Effector CD4-positive, alpha-beta T cell (primary cell): ENCODE data around the gene DCP2.

Experiments
- DNase-seq: peaks from one replicate; pipeline ENCODE4 v3.0.0-alpha.2; 2020

DCP2 gene

DNA sequence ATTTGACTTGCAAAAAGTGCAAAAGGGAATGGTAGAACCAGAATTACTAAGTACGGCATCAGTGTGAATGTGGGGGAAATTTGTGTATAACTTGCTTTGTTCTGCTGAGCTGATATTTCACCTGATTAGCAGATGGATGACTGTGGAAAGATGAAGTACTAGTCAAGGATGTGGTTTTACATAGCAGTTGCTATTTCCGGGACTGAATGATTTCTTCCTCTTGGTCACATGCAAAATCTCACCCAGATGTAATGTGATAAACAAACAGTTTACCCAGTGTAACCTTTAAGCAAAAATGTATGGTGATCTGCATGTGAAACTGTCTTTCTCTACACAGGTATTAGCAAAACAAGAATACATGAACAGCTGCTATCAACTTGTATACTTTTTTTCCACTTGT lies 46.1 kb downstream of the DCP2 start:
- peak; percentile 13 for DNase-seq

DNA sequence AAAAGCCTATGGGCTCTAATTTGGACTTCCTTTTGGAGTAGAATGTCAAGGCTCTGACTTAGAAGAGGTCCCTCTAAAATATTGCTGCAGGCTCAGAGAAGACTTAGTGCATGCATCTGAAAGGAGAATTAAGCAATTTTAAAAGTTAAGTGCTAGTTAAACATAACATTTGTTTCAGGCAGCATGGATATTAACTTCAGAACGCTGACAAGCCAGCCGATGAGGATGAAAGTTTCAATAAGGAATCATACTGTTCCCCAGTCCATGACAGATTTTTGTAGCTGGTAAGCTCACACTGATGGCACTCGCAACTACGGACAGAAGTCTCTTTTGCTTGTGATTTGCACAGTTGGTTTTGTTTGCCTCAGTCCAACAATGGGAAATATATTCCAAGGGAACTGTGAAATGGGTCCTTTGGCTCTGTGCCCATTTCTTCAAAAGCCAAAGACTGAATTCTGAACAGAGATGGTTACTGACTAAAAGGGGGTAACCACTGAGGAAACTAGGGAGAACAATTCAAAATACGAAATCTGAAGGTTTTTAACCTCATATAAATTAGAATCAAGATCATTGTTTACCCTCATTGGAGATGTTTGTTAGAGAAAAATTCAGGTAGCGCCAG lies 47.6 kb downstream of the DCP2 start:
- DNase-seq: no peak

DNA sequence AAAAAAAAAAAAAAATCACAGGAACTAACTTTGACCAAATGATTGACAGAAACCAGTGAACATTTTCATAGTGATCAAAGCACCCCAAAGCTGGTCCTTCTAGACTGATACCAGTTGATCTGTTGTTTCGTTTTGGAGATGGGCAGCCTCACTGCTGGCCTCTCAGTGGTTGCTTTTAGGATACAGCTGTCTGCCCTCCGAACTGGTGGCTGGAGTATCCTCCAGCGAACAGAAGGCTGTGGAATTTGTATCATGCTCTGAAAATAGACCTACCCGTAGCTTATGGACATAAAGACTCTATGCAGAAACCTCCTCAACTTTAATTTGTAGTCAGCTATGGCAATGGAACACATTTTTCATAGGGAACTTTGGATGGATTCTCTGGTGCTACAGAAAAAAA lies 49.0 kb downstream of the DCP2 start:
- DNase-seq: no peak

DNA sequence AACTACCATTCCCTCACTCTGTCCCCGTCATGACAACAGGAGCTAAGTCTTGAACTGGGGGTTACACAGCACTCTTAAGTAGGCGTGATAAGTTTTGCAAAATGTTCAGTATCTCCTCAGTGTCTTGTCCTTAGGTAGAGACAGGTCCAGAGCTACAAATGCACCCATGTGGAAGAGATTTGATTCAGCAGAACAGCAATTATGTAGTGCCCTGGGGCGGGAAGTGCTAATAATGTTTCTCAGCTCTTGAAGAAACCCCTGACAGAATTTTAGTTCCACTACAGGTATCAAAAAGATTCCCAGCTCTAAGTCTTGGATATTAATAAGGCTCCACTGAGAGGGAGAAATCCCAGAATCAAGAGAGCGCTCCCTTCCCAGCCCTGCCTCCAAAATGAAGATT lies 49.6 kb downstream of the DCP2 start:
- DNase-seq: no peak

DNA sequence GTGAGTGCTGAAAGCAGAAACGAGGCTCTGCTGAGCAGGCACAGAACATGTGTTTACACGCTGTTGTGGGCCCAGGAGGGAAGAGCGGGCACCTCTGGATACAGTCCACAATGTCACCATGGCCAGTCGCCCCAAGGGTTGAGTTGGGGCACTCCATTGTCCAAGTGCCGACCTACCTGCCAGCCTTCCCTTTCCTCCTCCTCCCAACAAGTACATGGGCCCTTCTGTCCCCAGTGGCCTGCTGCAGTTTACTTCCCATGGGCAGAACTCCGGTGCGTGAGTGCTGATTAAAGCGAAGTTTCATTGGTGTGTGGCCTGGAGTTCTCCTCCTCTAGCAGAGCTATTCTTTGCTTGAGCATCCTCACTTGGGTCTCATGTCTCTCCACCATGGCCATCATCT lies 50.4 kb downstream of the DCP2 start:
- DNase-seq: no peak

DNA sequence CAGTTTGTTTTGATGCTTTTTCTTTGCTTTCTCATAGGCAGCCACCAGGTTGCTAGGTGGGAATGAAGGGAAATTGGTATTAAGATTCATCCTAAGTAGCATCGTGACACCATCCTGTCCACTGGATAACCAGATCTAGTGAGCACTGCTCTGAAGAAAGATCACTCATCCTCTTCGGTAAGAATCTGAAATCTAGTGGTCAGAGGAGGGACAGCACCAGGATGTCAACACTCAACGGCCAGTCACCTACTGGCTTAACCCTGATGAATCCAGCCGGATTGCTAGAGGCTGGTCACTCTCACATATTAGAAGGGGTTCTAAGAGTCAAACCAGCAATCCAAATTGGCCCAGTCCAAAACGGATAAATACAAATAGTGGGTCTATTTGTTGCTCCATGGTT lies 50.8 kb downstream of the DCP2 start:
- no peak for DNase-seq

DNA sequence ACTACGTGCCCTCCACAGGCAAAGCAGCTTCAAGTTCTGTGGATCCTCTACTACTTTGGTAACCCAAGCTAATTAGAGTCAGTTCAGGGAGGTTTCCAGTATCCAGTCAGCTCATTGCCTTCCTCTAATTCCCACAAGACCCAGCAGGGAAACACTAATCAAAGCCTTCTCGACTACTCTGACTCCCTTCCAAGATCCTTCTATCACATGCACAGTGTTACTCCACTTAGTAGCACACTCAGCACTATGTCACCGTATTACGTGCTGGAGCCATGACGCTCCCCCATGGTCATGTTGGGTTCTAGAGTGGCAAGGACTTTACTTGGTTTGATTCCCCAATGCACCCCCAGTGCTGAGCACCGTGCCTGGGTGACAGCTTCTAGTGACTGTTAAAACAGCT lies 53.0 kb downstream of the DCP2 start:
- DNase-seq: no peak

DNA sequence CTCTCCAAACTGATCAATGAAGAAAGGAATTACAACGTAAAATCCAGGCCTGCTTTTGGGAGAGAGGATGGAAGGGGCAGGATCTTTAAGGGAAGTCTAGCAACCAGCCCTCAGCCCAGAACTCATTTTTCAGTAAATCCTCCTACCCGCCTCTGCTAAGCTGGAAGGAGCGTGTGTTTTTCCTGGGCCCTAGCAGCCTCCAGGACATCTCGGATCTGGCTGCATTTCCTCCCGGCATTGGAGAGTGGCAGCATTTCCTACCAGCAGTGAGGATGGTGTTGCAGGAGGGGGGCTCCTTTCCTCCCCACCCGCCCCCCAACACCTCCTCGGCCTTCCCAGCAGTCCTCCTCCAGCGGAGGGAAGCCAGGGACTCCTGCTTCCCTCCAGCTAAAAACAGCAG lies 54.5 kb downstream of the DCP2 start:
- no peak for DNase-seq

DNA sequence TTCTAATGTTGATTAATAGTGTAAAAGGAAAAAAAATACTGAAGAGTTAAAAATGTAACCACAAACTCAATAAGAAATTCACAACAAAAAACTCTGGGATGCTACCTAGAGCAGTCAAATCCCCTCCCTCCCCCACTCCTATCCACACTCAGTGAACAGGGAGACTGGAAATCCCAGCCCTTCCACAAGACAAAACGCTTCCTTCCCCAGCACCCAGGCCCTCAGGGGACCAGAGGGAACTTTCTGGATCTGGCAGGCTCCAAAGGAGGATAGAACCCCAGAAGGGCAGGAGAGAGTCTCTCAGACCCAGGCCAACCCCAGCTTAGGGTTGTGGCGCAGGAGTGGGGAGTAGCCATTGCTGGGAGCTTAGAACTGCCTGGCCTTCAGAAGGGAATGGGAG lies 55.0 kb downstream of the DCP2 start:
- no peak for DNase-seq

DNA sequence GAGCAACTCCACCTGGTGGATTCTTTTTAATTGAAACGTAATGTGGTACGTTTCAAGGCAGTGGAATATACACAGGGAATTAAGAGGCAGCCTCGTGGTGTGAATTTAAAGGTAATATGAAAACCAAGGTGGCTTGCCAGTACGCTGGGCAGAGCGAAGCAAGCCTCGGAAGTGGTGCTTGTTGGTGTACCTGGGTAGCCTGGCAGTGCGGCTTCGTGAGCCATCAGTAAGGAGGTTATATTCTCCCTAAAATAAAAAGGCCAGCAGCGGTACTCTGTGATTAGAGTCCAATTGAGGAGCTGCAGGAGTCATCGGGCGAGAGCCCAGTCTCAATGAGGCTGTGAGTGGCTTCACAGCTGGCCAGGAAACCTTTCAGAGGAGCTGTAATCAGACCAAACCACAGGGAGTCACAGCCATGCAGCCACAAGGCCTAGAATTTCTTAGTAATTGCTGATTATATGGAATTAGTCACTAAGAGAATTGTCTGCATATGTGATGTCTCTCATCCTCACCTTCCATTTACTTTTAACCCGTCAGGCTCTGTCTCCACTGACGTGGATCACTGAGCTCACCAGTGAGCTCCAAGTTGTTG lies 57.7 kb downstream of the DCP2 start:
- DNase-seq: no peak

DNA sequence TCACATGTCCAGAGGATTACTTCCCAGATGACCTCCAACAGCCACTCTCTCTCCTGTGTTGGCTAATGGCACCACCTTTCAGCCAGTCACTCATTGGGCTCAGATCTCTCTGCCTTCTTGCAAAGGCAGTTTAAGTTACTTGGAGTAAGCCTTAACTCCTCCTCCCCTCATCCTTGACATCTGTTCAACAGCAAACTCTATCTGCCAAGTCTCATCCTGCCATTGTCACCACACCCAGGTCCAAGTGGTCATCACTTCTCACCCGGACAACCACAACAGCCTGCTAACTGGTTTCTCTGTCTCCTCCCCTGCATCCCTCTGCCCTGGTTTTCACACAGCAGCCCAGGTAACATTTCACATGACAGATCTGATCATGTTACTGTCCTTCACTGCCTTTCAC lies 58.5 kb downstream of the DCP2 start:
- DNase-seq: no peak

DNA sequence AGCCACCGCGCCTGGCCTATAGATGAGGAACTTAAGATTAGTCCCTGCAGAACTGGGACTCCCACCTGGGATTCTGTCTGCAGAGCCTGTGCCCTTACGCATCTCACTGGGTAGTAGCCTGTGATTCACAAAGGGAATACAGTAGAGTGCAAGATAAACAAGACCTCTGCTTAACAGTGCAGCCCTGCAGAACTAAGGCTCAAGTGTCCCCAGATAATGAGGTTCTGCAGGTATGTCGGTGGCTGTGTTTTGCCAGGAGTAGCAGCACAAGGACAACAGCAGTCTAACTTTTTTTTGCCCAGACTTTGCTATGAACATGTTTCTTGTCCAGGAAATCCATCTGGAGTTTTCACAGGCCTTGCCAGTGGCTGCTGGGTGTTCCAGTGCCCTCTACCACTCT lies 59.7 kb downstream of the DCP2 start:
- DNase-seq: no peak

DNA sequence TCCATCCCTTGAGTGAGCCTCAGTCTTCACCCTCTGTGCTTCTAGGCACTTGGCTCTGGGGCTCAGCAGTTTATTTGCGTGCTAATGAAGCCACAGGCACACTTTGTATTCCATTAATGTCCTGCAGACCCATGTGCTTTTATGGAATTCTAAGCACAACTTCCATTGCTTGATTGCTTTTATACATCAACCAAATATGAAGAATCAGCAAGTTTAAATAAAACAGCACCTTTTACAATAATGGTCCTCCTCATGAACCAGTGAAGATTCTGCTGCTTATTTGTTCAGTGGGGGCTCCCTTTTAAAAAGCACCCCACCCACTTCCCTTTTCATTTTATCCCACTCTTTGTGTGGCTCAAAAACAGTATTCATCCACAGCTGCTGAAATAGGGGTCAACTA lies 60.2 kb downstream of the DCP2 start:
- no peak for DNase-seq

DNA sequence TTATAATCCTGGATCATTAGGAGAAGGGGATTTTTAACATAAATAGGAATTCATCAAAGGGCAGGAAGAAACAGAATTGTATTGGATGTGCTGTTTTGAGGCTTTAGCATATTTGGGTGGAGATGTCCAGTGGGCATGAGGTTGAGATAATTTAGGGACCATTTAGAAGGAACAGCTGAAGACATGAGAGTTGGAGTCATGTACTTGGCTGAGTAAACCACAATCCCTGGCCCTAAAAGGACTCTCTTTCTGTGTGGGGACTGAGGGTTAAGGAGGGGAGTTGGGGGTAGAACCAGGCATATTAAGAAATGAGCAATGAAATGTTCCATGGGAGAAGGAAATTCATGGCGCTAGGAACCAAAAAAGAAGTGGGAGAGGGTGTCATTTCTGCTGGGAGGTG lies 61.5 kb downstream of the DCP2 start:
- no peak for DNase-seq

DNA sequence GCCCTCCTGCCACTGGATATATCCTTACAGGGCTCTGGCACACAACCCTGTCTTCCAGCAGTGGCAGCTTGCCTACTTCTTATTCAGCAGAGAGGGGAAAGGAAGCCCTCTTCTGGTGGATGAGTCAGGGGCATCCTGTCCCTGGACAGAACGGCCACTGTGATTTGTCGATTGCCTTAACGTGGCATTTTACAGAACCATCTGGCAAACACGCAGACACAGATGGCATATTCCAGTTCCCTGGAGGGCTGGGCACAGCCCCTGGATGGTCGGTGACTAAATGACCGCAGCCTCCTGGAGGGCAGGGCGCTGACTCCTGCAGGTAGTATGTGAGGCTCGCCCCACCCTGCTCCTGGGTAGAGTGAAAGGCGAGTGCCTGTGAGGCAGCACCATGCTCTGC lies 62.1 kb downstream of the DCP2 start:
- DNase-seq: no peak

DNA sequence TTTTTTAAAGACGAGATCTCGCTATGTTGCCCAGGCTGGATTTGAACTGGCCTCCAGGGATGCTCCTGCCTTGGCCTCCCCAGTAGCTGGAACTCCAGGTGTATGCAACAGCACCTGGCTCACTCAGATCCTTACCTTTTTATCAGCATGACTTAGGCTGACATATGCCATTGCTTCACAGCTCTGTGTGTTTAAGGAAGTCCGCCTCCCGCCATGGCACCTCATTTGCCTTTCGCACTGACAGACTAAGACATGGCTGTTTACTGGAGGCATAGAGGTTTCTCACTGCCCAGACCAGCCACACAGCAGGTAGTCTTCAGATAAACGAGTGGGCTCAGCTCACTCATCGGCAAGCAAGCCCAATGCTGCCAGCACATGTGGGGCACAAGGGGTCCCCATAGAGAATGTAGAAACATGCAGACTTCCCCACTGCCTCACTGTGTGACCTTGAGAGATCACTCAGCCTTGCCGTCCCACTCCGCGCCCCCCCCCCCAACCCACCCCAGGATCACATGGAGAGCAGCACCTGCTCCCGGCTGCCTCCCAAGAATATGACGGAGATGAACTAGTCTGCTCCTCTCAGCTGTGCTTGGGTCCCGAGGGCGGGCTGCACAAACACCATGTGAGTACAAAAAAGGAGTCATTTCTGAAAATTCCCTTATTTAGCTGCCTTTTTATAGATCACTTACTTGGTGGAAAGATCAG lies 62.8 kb downstream of the DCP2 start:
- no peak for DNase-seq

DNA sequence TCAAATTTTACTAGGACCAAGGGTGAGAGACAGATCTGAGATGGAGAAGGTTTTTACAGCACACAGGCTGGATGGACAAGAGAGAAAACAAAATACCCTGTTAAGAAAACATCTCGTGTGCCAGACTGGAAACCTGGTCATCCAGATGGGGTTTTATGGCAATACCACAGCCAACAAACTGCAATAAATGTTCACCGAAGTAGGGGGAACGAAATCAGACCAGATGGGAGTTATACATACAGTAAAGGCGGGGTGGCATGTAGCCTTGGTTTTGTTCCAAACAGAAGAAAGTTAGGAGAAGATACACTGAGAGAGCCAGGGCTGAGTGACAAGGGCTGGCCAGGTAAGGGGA lies 63.3 kb downstream of the DCP2 start:
- no peak for DNase-seq

DNA sequence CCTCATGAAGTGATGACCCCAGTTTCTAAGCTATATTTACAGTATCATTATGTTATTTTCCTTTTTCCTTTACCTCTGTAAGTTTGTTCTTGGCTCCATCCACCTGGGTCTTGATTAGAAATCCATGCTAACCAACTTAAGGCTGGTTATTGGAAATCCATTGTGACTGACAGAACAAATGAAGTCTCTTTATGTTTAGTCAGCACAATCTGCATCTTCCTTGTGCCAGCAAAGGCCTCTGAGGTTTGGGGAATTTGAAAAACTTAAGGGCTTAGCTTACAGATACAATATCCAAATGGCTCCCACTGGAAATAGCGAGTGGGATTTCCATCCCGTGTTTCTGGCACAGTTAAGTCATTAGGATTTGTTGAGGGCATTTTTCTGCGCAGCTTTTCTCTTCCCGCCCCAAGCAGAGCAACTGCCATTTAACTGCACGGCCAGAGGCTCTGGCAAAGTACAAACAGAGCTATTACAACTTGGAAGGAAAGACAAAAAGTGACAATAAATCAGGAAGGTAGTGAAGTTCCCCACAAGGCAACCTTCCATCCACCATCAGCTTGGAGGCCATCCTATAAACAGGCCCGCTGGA lies 64.2 kb downstream of the DCP2 start:
- no peak for DNase-seq

DNA sequence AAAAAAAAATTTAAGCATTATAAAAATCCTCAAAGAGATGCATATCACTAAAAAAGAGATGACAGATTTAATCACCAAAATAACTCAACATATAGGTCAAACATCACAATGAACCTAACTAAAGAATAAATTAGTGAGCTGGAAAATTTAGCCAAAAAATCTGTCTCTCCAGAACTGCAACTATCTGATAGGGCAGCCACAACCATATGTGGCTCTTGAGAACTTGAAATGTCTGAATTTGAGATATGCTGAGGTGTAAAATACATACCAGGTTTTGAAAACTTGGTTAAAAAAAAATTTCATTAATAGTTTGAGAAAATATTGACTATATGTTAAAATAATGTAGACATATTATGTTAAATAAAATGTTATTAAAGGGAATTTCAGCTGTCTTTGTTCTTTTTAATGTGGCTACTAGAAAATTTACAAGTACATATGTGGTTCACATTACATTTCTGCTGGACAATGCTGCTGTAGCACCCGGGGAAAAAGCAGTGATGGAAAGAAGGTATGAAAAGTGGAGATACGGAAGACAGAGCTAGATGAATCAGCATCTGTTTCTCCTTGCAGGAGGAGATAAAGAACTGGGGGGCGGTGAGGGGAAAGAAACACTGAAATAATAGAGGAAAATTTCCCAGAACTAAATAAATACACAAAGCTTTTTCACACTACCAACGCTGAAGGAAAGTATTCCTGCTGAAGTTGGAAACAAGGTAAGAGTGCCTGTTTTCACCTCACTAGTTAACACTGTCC lies 66.1 kb downstream of the DCP2 start:
- DNase-seq: no peak

DNA sequence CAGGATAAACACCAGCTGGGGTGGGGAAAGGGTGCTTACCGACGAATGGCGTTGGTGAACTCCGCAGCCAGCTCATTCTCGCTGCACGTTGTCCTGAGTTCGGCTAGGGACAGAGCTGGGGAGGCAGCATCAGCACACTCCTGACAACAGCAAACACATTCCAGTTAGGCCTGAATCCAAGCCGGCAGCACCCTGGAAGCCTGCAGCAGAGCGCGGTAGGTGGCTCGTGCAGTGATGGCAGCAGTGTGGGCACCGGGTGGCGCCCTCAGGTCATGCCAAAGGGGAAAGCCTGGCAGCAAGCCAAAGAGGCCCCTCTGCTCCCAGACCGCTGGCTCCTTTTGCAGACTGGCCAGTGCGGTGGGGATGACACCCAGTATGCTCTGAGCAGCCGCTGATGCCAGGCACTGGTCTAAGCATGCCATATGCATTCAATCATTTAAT lies 66.9 kb downstream of the DCP2 start:
- no peak for DNase-seq

DNA sequence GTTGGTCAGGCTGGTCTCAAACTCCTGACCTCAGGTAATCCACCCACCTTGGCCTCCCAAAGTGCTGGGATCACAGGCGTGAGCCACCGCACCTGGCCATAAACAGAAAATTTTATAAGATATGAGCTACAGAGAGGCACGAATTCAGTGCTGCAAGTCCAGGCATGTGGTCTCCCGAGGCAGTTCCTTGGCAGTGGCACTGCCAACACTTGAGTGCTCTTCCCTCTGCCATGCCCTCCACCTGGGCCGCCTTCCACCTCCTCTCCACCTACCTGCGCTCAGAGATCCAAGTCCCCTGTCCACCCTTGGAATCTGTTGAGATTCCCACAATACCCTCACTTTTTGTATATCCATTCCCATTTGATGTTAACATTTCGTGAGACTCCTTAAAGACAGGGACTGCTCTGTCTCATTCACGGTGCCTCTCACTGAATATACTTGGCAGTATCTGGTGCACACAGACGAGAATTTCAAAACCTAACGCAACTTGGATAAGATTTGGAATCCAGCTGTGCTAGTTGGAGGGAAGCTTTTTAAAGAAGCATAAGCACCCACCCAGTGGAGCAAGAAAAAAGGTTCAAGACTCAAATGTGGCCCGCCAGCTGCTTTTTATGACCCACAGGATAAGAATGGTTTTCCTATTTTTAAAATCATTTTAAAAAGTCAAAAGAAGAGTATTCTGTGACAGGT lies 68.3 kb downstream of the DCP2 start:
- no peak for DNase-seq

DNA sequence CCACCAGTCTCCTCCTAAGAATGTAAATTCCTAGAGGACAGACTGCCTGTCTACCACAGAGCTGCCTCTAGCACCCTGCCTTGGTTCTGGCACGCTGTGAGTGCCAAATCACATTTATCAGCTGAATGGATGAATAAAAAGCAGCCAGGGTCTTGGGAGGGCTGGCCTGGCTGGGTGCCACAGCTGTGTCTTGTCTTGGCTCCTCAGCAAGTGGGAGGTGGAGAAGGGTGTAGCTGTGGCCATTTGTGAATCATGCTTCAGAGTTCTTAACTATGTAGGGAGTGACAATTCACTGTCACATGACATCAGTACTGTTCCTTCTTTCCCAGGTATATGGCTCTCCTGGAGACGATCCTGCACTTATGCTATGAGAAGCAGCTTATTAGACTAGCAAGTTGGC lies 70.6 kb downstream of the DCP2 start:
- no peak for DNase-seq
